ENCODE data around the gene CARMIL1.

The CARMIL1 gene

GRCh38 chr6:25332655-25333071 is 53.5 kb downstream of the CARMIL1 start:
- in situ Hi-C loops (cut with MboI; ENCODE audit: low sequenced_read_pairs): no loop called here

- in situ Hi-C loops (cut with MboI; ENCODE audit: low sequenced_read_pairs): no loop called here
These were observed 54.3 kb downstream of the CARMIL1 start for GRCh38 chr6:25333471-25333870.

GRCh38 chr6:25334793-25335192 is 55.6 kb downstream of the CARMIL1 start:
- in situ Hi-C loops (cut with MboI; ENCODE audit: low sequenced_read_pairs): no loop called here

- in situ Hi-C loops (cut with MboI; ENCODE audit: low sequenced_read_pairs): no loop called here
These were observed 57.8 kb downstream of the CARMIL1 start for GRCh38 chr6:25336996-25337395.

- in situ Hi-C loops (cut with MboI; ENCODE audit: low sequenced_read_pairs): no loop called here
These were observed 58.3 kb downstream of the CARMIL1 start for GRCh38 chr6:25337431-25337830.

GRCh38 chr6:25340431-25341202 is 61.4 kb downstream of the CARMIL1 start:
- in situ Hi-C loops (cut with MboI; ENCODE audit: low sequenced_read_pairs): no loop called here

GRCh38 chr6:25341203-25341552 is 62.0 kb downstream of the CARMIL1 start:
- in situ Hi-C loops (cut with MboI; ENCODE audit: low sequenced_read_pairs): no loop called here

- in situ Hi-C loops (cut with MboI; ENCODE audit: low sequenced_read_pairs): no loop called here
These were observed 62.9 kb downstream of the CARMIL1 start for GRCh38 chr6:25341923-25342619.

GRCh38 chr6:25342802-25343201 is 63.6 kb downstream of the CARMIL1 start:
- in situ Hi-C loops (cut with MboI; ENCODE audit: low sequenced_read_pairs): no loop called here

- in situ Hi-C loops (cut with MboI; ENCODE audit: low sequenced_read_pairs): no loop called here
These were observed 64.8 kb downstream of the CARMIL1 start for GRCh38 chr6:25343984-25344383.

GRCh38 chr6:25344827-25345226 is 65.7 kb downstream of the CARMIL1 start:
- in situ Hi-C loops (cut with MboI; ENCODE audit: low sequenced_read_pairs): no loop called here

- in situ Hi-C loops (cut with MboI; ENCODE audit: low sequenced_read_pairs): no loop called here
These were observed 66.9 kb downstream of the CARMIL1 start for GRCh38 chr6:25346064-25346463.

- in situ Hi-C loops (cut with MboI; ENCODE audit: low sequenced_read_pairs): no loop called here
These were observed 71.4 kb downstream of the CARMIL1 start for GRCh38 chr6:25350573-25350972.

- in situ Hi-C loops (cut with MboI; ENCODE audit: low sequenced_read_pairs): no loop called here
These were observed 72.3 kb downstream of the CARMIL1 start for GRCh38 chr6:25351485-25351884.

GRCh38 chr6:25352285-25352684 is 73.1 kb downstream of the CARMIL1 start:
- in situ Hi-C loops (cut with MboI; ENCODE audit: low sequenced_read_pairs): no loop called here

- in situ Hi-C loops (cut with MboI; ENCODE audit: low sequenced_read_pairs): no loop called here
These were observed 75.1 kb downstream of the CARMIL1 start for GRCh38 chr6:25354078-25354932.

GRCh38 chr6:25359191-25359861 is 80.2 kb downstream of the CARMIL1 start:
- in situ Hi-C loops (cut with MboI; ENCODE audit: low sequenced_read_pairs): no loop called here

GRCh38 chr6:25359891-25360290 is 80.7 kb downstream of the CARMIL1 start:
- in situ Hi-C loops (cut with MboI; ENCODE audit: low sequenced_read_pairs): no loop called here

GRCh38 chr6:25360621-25361020 is 81.4 kb downstream of the CARMIL1 start:
- in situ Hi-C loops (cut with MboI; ENCODE audit: low sequenced_read_pairs): no loop called here

- in situ Hi-C loops (cut with MboI; ENCODE audit: low sequenced_read_pairs): no loop called here
These were observed 84.3 kb downstream of the CARMIL1 start for GRCh38 chr6:25363427-25363826.

- in situ Hi-C loops (cut with MboI; ENCODE audit: low sequenced_read_pairs): no loop called here
These were observed 86.0 kb downstream of the CARMIL1 start for GRCh38 chr6:25365154-25365553.

All from hTERT RPE-1 (cell line).